GM19240 (cell line): ENCODE results near the gene RBBP9.
A peak's percentile ranks its signal among the peaks of the same experiment; 100 is the strongest.
"Not testable (repeated sequence)": the region's sequence is repeated elsewhere in the genome, so short reads cannot be mapped to it uniquely, and the experiment has no call there.

Experiments used
- DNase-seq: peaks from one replicate; pipeline ENCODE4 v3.0.0; 2011; ENCODE audit warnings: low spot score; ENCODE audit not compliant: insufficient read length

RBBP9 gene

GRCh38 chr20:18496740-18497592, at the start of gene RBBP9:
RBBP9 (minus strand) TSS chr20:18497225; CDS start chr20:18497167, 58 bp downstream.
- peak; percentile 60 for DNase-seq

- DNase-seq: no peak
Observed at GRCh38 chr20:18545566-18545965, 48.5 kb upstream of the RBBP9 start.

- DNase-seq: no peak
Observed at GRCh38 chr20:18543932-18544331, 46.9 kb upstream of the RBBP9 start.

GRCh38 chr20:18543216-18543615, 46.2 kb upstream of the RBBP9 start:
- no peak for DNase-seq

- DNase-seq: no peak
Observed at GRCh38 chr20:18541741-18542140, 44.7 kb upstream of the RBBP9 start.

GRCh38 chr20:18537651-18538050, 40.6 kb upstream of the RBBP9 start:
- DNase-seq: no peak

- no peak for DNase-seq
Observed at GRCh38 chr20:18533978-18534644, 37.1 kb upstream of the RBBP9 start.

- no peak for DNase-seq
Observed at GRCh38 chr20:18533491-18533890, 36.5 kb upstream of the RBBP9 start.

GRCh38 chr20:18532626-18533025, 35.6 kb upstream of the RBBP9 start:
- no peak for DNase-seq

- DNase-seq: no peak
Observed at GRCh38 chr20:18529041-18529440, 32.0 kb upstream of the RBBP9 start.

- no peak for DNase-seq
Observed at GRCh38 chr20:18527836-18528235, 30.8 kb upstream of the RBBP9 start.

- DNase-seq: no peak
Observed at GRCh38 chr20:18527339-18527738, 30.3 kb upstream of the RBBP9 start.

GRCh38 chr20:18526761-18527160, 29.7 kb upstream of the RBBP9 start:
- DNase-seq: not testable (repeated sequence)

- no peak for DNase-seq
Observed at GRCh38 chr20:18524646-18525045, 27.6 kb upstream of the RBBP9 start.

- no peak for DNase-seq
Observed at GRCh38 chr20:18523066-18523465, 26.0 kb upstream of the RBBP9 start.

- not testable (repeated sequence) for DNase-seq
Observed at GRCh38 chr20:18522066-18522465, 25.0 kb upstream of the RBBP9 start.

- no peak for DNase-seq
Observed at GRCh38 chr20:18515973-18516372, 18.9 kb upstream of the RBBP9 start.

GRCh38 chr20:18514127-18514526, 17.1 kb upstream of the RBBP9 start:
- DNase-seq: no peak

GRCh38 chr20:18513208-18513607, 16.2 kb upstream of the RBBP9 start:
- DNase-seq: no peak

- no peak for DNase-seq
Observed at GRCh38 chr20:18511571-18511970, 14.5 kb upstream of the RBBP9 start.

GRCh38 chr20:18507218-18508191, 10.5 kb upstream of the RBBP9 start, which contains the start of gene SEC23B:
SEC23B (plus strand) TSS chr20:18507940; CDS start chr20:18510836, 2,896 bp downstream.
- peak; percentile 87 for DNase-seq
